PC-3 (cell line): ENCODE measurements around the gene OCA2.

ENCODE experiments used
- CTCF ChIP-seq: fragments of 300-600 bp; sonication (generic); conservative IDR thresholded peaks from 2 replicates; pipeline ENCODE4 v1.5.1; 2017; ENCODE audit warnings: antibody characterized with exemption, low read depth, mild to moderate bottlenecking, low read length
- EZH2phosphoT487 ChIP-seq: fragments of 300-600 bp; sonication (generic); IDR thresholded peaks from 2 replicates; pipeline ENCODE4 v1.6.1; 2018; ENCODE audit warnings: mild to moderate bottlenecking, antibody characterized with exemption, low read length, borderline replicate concordance

DNA sequence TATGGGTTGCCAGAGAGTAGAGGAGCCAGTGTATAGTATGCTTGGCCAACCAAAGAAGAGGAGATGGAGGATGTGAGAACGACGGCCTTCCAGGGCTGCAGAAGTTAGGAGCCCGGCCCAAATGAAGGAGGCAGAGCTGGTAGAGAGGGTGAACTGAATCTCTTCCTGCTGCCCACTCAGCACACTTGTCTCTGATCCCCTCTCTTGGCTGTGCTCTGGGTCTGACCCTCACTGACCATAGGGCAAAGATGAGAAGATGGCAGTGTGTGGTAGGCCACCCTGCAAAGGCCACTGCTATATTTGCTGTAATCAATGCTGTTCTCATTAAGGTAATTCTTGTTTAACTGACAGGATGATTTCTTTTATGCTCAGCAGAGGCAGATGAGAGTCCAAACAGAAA is 256.0 kb downstream of the OCA2 start:
- no peak for TF ChIP-seq CTCF
- no peak for TF ChIP-seq EZH2phosphoT487
